ENCODE data around the gene JMJD8. TPM values are rescaled to one million over a fixed set of nuclear protein-coding genes. Genes with fewer than 3 reads are reported as not detected.

The JMJD8 gene
- total RNA-seq, 1 experiment from 2014 or later: 121 TPM

DNA sequence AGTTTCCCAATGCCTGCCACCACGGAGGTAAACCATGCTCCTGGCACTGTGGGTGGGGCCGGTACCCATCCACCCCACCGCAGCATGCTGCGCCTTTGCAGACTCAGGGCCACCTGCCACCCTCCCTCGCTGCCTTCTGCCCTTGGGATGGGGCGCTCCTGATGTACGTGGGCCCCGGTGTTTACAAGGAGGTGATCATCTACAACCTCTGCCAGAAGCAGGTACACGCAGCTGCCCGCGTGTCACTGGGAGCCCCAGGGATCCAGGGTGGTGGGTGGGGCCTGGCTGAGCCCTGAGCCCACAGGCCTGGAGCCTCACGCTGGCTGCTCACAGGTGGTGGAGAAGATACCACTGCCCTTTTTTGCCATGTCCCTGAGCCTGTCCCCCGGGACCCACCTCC, 17.6 kb downstream of the JMJD8 start:
- intact Hi-C loops (cut with micrococcal nuclease): no loop called here
- Histone ChIP-seq H3K9me2 (ENCODE audit: insufficient read depth) (no peaks in the 10 kb centered on the region), H3K79me2 (ENCODE audit: insufficient read depth, low read length) (peaks cover 26% of the 10 kb centered on the region), H3K9ac (ENCODE audit: low read length) (no peak overlapping the region), H3K36me3 (ENCODE audit: control insufficient read depth in 1 of 2, insufficient read depth in 2 of 2, low read length in 2 of 2) (no peaks in the 10 kb centered on the region), H3K27ac (ENCODE audit: low read depth, low read length) (no peak overlapping the region; the same call in 1 of the 2 replicates), H3K27me3 (ENCODE audit: insufficient read depth, low read length) (no peaks in the 10 kb centered on the region), H2AFZ (ENCODE audit: low read depth, low read length, poor library complexity, severe bottlenecking) (no peak overlapping the region), H3K4me3 (replicated peaks in 1 of 2; ENCODE audit: low read depth in 1 of 2, low read length in 2 of 2) (no peak overlapping the region), H4K20me1 (ENCODE audit: insufficient read depth) (no peaks in the 10 kb centered on the region), H3K4me1 (ENCODE audit: control insufficient read depth in 1 of 2, insufficient read depth in 2 of 2, low read length in 2 of 2) (peaks cover 0 to 10% of the 10 kb centered on the region in 2 experiments; a peak in 1 of 4 replicates), H3K9me3 (ENCODE audit: control insufficient read depth in 1 of 2, insufficient read depth in 1 of 2, low read depth in 1 of 2, low read length in 2 of 2) (no peaks in the 10 kb centered on the region), H3K4me2 (ENCODE audit: low read length) (no peak overlapping the region)
- no TSS peak for BruUV-seq (replicated peaks)
- ATAC-seq (no peak), DNase-seq (ENCODE audit: low read depth, low spot score) (no peak)
- ChIA-PET POLR2A (no interaction called here), RAD21 (ENCODE audit: low non-redundant PET in 1 of 2, low total read pairs in 2 of 2, uncharacterized antibody in 2 of 2, unreplicated experiment in 2 of 2) (no interaction called here), CTCF (no interaction called here)
- no peak for TF ChIP-seq YY1 (IDR thresholded peaks at IDR 0.05; ENCODE audit: extremely low read depth, insufficient replicate concordance, low read depth, low read length)
- TF ChIP-seq MAX (IDR thresholded peaks at IDR 0.05): no peak
- no peak for TF ChIP-seq JUND (IDR thresholded peaks at IDR 0.05)
- no peak for TF ChIP-seq SRF (IDR thresholded peaks at IDR 0.05; ENCODE audit: low read depth)
- TF ChIP-seq EZH2phosphoT487 (IDR thresholded peaks at IDR 0.05; ENCODE audit: borderline replicate concordance): no peak
- TF ChIP-seq TCF7L2 (IDR thresholded peaks at IDR 0.05; ENCODE audit: borderline replicate concordance, extremely low read depth, insufficient read depth, insufficient read length): no peak
- TF ChIP-seq, protein P1, sequence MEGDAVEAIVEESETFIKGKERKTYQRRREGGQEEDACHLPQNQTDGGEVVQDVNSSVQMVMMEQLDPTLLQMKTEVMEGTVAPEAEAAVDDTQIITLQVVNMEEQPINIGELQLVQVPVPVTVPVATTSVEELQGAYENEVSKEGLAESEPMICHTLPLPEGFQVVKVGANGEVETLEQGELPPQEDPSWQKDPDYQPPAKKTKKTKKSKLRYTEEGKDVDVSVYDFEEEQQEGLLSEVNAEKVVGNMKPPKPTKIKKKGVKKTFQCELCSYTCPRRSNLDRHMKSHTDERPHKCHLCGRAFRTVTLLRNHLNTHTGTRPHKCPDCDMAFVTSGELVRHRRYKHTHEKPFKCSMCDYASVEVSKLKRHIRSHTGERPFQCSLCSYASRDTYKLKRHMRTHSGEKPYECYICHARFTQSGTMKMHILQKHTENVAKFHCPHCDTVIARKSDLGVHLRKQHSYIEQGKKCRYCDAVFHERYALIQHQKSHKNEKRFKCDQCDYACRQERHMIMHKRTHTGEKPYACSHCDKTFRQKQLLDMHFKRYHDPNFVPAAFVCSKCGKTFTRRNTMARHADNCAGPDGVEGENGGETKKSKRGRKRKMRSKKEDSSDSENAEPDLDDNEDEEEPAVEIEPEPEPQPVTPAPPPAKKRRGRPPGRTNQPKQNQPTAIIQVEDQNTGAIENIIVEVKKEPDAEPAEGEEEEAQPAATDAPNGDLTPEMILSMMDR (IDR thresholded peaks at IDR 0.05 in 2 of 3, conservative IDR thresholded peaks at IDR 0.05 in 1 of 3; ENCODE audit: borderline replicate concordance in 1 of 3, insufficient read depth in 1 of 3, low read depth in 2 of 3, low read length in 2 of 3): no peak
- TF ChIP-seq SIN3A (IDR thresholded peaks at IDR 0.05; ENCODE audit: low read depth): no peak
- TF ChIP-seq POLR2AphosphoS5 (IDR thresholded peaks at IDR 0.05; ENCODE audit: low read depth, low read length): no peak
- no peak for TF ChIP-seq RAD21 (IDR thresholded peaks at IDR 0.05; ENCODE audit: low read depth)
- TF ChIP-seq POLR2A (IDR thresholded peaks at IDR 0.05; ENCODE audit: borderline replicate concordance, extremely low read depth, insufficient read depth, insufficient read length): no peak
- no peak for TF ChIP-seq EGR1 (IDR thresholded peaks at IDR 0.05; ENCODE audit: low read depth)
- TF ChIP-seq ZBTB33 (IDR thresholded peaks at IDR 0.05; ENCODE audit: extremely low read depth, insufficient replicate concordance, low read length): no peak
- no peak for TF ChIP-seq FOSL1 (IDR thresholded peaks at IDR 0.05; ENCODE audit: low read depth)
- no peak for TF ChIP-seq ZFX (IDR thresholded peaks at IDR 0.05)

Data from HCT116 (cell line).